HepG2 (cell line): Measurements from ENCODE around the gene MKNK1.

Experiments
- BHLHE40 ChIP-seq: IDR thresholded peaks from 2 replicates; pipeline ENCODE4 v1.6.1; 2011; ENCODE audit warnings: low read length, improper control_type of control experiment
- FOXK1 ChIP-seq: sonication (generic); formaldehyde crosslinking; IDR thresholded peaks from 2 replicates; pipeline ENCODE4 v1.4.0; 2020; ENCODE audit warnings: low read depth, missing genetic modification reagents, borderline replicate concordance
- NFYB ChIP-seq: sonication (generic); formaldehyde crosslinking; IDR thresholded peaks from 2 replicates; pipeline ENCODE4 v1.4.0; 2020; ENCODE audit warnings: missing genetic modification reagents
- SP1 ChIP-seq, 2 experiments: fragments of 450-650 bp in 1 of 2; sonication (generic) in 1 of 2; formaldehyde crosslinking in 1 of 2; IDR thresholded peaks; 2 replicates each; pipeline versions ENCODE4 v1.4.0 to v1.6.1; 2016 to 2020; ENCODE audit warnings: missing genetic modification reagents in 1 of 2
- TCF12 ChIP-seq, 2 experiments: fragments of 450-650 bp in 1 of 2; sonication (generic) in 1 of 2; formaldehyde crosslinking in 1 of 2; IDR thresholded peaks; 2 replicates each; pipeline versions ENCODE4 v1.6.1 to v1.8.0; 2017 to 2022; ENCODE audit warnings: antibody characterized with exemption in 1 of 2, mild to moderate bottlenecking in 1 of 2, missing genetic modification reagents in 1 of 2, moderate library complexity in 1 of 2
- ZFP41 ChIP-seq: sonication (generic); formaldehyde crosslinking; IDR thresholded peaks from 2 replicates; pipeline ENCODE4 v1.4.0; 2020; ENCODE audit warnings: mild to moderate bottlenecking, missing genetic modification reagents, borderline replicate concordance
- ZNF619 ChIP-seq: sonication (generic); formaldehyde crosslinking; IDR thresholded peaks from 2 replicates; pipeline ENCODE4 v1.4.0; 2020; ENCODE audit warnings: mild to moderate bottlenecking, missing genetic modification reagents
- TF ChIP-seq, protein P1 (sequence below): conservative IDR thresholded peaks from 2 replicates; pipeline ENCODE4 v1.6.1; 2018; ENCODE audit warnings: missing genetic modification reagents
- TF ChIP-seq, protein P2 (sequence below): sonication (generic); formaldehyde crosslinking; IDR thresholded peaks from 2 replicates; pipeline ENCODE4 v1.5.0; 2020; ENCODE audit warnings: mild to moderate bottlenecking, missing genetic modification reagents, moderate library complexity

DNA sequence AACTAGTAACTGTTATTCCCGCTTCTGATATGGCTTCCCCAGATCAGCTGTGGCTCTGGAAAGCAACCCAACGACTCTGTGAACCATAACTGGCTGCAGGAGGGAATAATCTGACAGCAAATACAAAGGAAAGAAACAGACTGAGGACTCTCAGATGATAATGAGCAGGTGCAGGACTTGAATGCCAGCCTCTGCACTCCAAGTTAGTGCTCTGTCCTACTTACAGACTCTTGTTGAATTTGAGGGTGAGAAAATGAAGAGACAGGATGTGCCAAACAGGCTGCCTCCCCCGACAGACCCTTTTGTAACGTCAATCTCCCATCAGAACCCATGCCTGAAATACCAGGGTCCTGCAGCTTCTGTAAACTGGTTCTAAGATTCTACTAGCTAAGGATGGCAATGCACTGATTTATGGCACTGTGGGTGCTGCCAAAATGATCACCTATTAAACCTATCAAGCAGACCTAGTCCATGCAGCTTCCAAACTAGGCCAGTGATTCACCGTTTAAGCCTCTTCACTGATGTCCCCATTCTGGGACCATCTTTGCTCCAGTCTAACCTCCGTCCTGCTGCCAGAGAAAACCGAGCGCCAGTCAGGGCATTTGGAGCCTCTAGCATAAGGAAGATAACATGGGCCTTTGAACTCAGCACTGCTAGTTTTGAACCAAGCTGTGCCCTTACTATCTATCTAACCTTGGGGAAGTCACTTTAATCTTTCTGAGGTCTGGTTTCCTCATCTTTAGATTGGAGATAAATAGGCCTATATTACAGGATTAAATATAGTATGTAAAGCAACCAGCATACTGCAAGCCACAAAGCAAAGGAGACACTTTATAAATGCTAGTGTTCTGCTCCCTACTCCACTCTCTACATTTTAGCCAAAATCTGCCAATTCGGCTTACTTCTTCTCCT is 4.8 kb downstream of the MKNK1 start:
- no peak for TF ChIP-seq FOXK1 (CRISPR knock-in tag)
- no peak for TF ChIP-seq ZNF619 (CRISPR knock-in tag)
- TF ChIP-seq, protein P1, sequence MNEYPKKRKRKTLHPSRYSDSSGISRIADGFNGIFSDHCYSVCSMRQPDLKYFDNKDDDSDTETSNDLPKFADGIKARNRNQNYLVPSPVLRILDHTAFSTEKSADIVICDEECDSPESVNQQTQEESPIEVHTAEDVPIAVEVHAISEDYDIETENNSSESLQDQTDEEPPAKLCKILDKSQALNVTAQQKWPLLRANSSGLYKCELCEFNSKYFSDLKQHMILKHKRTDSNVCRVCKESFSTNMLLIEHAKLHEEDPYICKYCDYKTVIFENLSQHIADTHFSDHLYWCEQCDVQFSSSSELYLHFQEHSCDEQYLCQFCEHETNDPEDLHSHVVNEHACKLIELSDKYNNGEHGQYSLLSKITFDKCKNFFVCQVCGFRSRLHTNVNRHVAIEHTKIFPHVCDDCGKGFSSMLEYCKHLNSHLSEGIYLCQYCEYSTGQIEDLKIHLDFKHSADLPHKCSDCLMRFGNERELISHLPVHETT (CRISPR knock-in tag), result no peak
- TF ChIP-seq, protein P2, sequence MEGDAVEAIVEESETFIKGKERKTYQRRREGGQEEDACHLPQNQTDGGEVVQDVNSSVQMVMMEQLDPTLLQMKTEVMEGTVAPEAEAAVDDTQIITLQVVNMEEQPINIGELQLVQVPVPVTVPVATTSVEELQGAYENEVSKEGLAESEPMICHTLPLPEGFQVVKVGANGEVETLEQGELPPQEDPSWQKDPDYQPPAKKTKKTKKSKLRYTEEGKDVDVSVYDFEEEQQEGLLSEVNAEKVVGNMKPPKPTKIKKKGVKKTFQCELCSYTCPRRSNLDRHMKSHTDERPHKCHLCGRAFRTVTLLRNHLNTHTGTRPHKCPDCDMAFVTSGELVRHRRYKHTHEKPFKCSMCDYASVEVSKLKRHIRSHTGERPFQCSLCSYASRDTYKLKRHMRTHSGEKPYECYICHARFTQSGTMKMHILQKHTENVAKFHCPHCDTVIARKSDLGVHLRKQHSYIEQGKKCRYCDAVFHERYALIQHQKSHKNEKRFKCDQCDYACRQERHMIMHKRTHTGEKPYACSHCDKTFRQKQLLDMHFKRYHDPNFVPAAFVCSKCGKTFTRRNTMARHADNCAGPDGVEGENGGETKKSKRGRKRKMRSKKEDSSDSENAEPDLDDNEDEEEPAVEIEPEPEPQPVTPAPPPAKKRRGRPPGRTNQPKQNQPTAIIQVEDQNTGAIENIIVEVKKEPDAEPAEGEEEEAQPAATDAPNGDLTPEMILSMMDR (CRISPR knock-in tag), result no peak
- no peak for TF ChIP-seq SP1 (IDR thresholded peaks at IDR 0.05)
- TF ChIP-seq SP1 (CRISPR knock-in tag; IDR thresholded peaks at IDR 0.05), result no peak
- TF ChIP-seq NFYB (CRISPR knock-in tag), result no peak
- no peak for TF ChIP-seq ZFP41 (CRISPR knock-in tag)
- no peak for TF ChIP-seq TCF12 (IDR thresholded peaks at IDR 0.05)
- no peak for TF ChIP-seq TCF12 (CRISPR knock-in tag; IDR thresholded peaks at IDR 0.05)
- TF ChIP-seq BHLHE40, result no peak
